ENCODE results near the gene HBA2. TPM values are rescaled to one million over a fixed set of nuclear protein-coding genes. Genes with fewer than 3 reads are reported as not detected.
"Not testable (repeated sequence)": the region's sequence is repeated elsewhere in the genome, so short reads cannot be mapped to it uniquely, and the experiment has no call there.

HBA2 gene
- total RNA-seq, 2 donors from 2014 or later, result 750 to 2,679 TPM

- DNase-seq (ENCODE audit: low spot score); intact Hi-C loops (cut with DNase I): not testable (repeated sequence)
Observed at GRCh38 chr16:170088-170507, 2.6 kb upstream of the HBA2 start.

GRCh38 chr16:170788-171187 lies 1.9 kb upstream of the HBA2 start:
- intact Hi-C loops (cut with DNase I), result no loop called here
- no peak for DNase-seq (ENCODE audit: low spot score)

GRCh38 chr16:173211-173854 lies 657 bp downstream of the HBA2 start:
- DNase-seq (ENCODE audit: low spot score); intact Hi-C loops (cut with DNase I): not testable (repeated sequence)

- intact Hi-C loops (cut with DNase I); DNase-seq (ENCODE audit: low spot score): not testable (repeated sequence)
Observed at GRCh38 chr16:173928-174769, 1.5 kb downstream of the HBA2 start.

GRCh38 chr16:175011-175949 lies 2.6 kb downstream of the HBA2 start:
- intact Hi-C loops (cut with DNase I), result no loop called here

GRCh38 chr16:176006-176405 lies 3.3 kb downstream of the HBA2 start:
- intact Hi-C loops (cut with DNase I); DNase-seq (ENCODE audit: low spot score): not testable (repeated sequence)

More at GRCh38 chr16:175011-175949, 2.6 kb downstream of the HBA2 start:
- no peak for DNase-seq (ENCODE audit: low spot score)

- DNase-seq (ENCODE audit: low spot score); intact Hi-C loops (cut with DNase I): not testable (repeated sequence)
Observed at GRCh38 chr16:176477-177382, 4.1 kb downstream of the HBA2 start, which contains the start of gene HBA1. Gene HBA1 (plus strand): TSS chr16:176680. CDS start chr16:176717, 37 bp downstream.

GRCh38 chr16:177394-177822 lies 4.7 kb downstream of the HBA2 start:
- intact Hi-C loops (cut with DNase I), result no loop called here
- no peak for DNase-seq (ENCODE audit: low spot score)

- intact Hi-C loops (cut with DNase I), result no loop called here
- DNase-seq (ENCODE audit: low spot score), result no peak
Observed at GRCh38 chr16:177981-178667, 5.4 kb downstream of the HBA2 start.

GRCh38 chr16:178668-179015 lies 6.0 kb downstream of the HBA2 start:
- intact Hi-C loops (cut with DNase I), result no loop called here
- DNase-seq (ENCODE audit: low spot score), result no peak

GRCh38 chr16:179211-180092 lies 6.8 kb downstream of the HBA2 start:
- intact Hi-C loops (cut with DNase I), result loop anchor here in 1 of 2 donors (5.0 kb wide), 1 partner anchor 72 kb away; no protein-coding TSS in a partner anchor
- no peak for DNase-seq (ENCODE audit: low spot score)

GRCh38 chr16:180101-180675 lies 7.5 kb downstream of the HBA2 start, which contains the start of gene HBQ1:
Gene HBQ1 (plus strand): TSS chr16:180459. CDS start chr16:180487, 28 bp downstream.
- intact Hi-C loops (cut with DNase I), result loop anchor here in 1 of 2 donors (5.0 kb wide), 1 partner anchor 73 kb away; no protein-coding TSS in a partner anchor

GRCh38 chr16:180681-181564 lies 8.2 kb downstream of the HBA2 start:
- intact Hi-C loops (cut with DNase I), result loop anchor here in 1 of 2 donors (5.0 kb wide), 1 partner anchor 74 kb away; no protein-coding TSS in a partner anchor

More at GRCh38 chr16:180101-180675, 7.5 kb downstream of the HBA2 start, which contains the start of gene HBQ1:
- DNase-seq (ENCODE audit: low spot score), result no peak

GRCh38 chr16:181565-182021 lies 8.9 kb downstream of the HBA2 start:
- DNase-seq (ENCODE audit: low spot score), result peak; percentile 94
- intact Hi-C loops (cut with DNase I), result loop anchor here in 1 of 2 donors (5.0 kb wide), 1 partner anchor 74 kb away; no protein-coding TSS in a partner anchor

More at GRCh38 chr16:180681-181564, 8.2 kb downstream of the HBA2 start:
- no peak for DNase-seq (ENCODE audit: low spot score)

GRCh38 chr16:183005-183404 lies 10.3 kb downstream of the HBA2 start:
- intact Hi-C loops (cut with DNase I), result loop anchor here in 1 of 2 donors (5.0 kb wide), 1 partner anchor 76 kb away; no protein-coding TSS in a partner anchor
- no peak for DNase-seq (ENCODE audit: low spot score)

All from posterior vena cava (tissue), 2 donors.